ENCODE measurements around the gene DOK3.

DOK3 gene

GRCh38 chr5:177510567-177511053 lies 984 bp upstream of the DOK3 start:
- Histone ChIP-seq H3K27ac (no peak overlapping the region), H3K27me3 (no peaks in the 10 kb centered on the region), H3K36me3 (peaks cover 36 to 66% (median 51%) of the 10 kb centered on the region in 3 donors), H3K9me3 (no peaks in the 10 kb centered on the region), H3K4me1 (peaks cover 0 to 11% (median 4%) of the 10 kb centered on the region in 4 donors), H3K4me3 (no peak overlapping the region)
- DNase-seq: no peak
- TF ChIP-seq CTCF (IDR thresholded peaks at IDR 0.05): no peak
- intact Hi-C loops (cut with DNase I; ENCODE audit: low total_unique reads): no loop called here

DNA sequence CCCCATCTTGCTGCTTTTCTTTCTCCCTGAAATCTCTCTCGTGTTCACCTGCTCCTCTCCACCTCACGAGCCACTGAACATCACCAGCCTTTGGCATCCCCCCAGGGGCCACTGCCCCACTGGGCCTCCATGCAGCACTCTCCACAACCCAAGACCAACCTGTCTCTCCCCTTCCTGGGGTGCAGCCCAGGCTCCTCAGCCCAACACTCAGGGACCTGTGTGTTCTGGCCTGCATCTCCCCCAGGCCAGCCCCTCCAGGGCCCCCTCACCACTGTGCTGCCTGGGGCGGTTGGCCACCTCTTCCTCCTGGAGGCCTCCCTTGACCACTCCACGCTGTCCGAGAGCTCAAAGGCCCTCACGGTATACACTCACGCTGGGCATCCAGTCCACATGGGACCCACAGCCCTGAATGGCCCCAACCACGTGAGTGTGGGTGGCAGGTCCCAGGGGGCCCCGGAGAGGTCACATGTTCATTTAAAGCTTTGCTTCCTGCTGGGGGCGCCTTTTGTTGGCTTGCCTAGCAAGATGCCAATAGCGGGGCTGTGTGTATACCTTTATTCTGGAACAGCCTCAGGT lies 453 bp upstream of the DOK3 start:
- no peak overlapping the region for H3K27ac ChIP-seq
- no peak for DNase-seq
- no peak overlapping the region for H3K4me3 ChIP-seq
- no peaks in the 10 kb centered on the region for H3K27me3 ChIP-seq
- H3K9me3 ChIP-seq: no peaks in the 10 kb centered on the region
- TF ChIP-seq CTCF (IDR thresholded peaks at IDR 0.05): no peak
- intact Hi-C loops (cut with DNase I; ENCODE audit: low total_unique reads): no loop called here
- peaks cover 0 to 6% (median 0%) of the 10 kb centered on the region in 4 donors for H3K4me1 ChIP-seq
- peaks cover 36 to 61% (median 49%) of the 10 kb centered on the region in 3 donors for H3K36me3 ChIP-seq

- no peak for DNase-seq
- H3K36me3 ChIP-seq: peaks cover 31 to 48% (median 37%) of the 10 kb centered on the region in 3 donors
These were observed 789 bp downstream of the DOK3 start for GRCh38 chr5:177508837-177509236.

GRCh38 chr5:177508221-177508611 lies 1.4 kb downstream of the DOK3 start:
- Histone ChIP-seq H3K4me3 (peak overlapping the region; percentile 28 to 36), H3K9me3 (no peaks in the 10 kb centered on the region), H3K27me3 (no peaks in the 10 kb centered on the region), H3K27ac (no peak overlapping the region), H3K4me1 (no peaks in the 10 kb centered on the region), H3K36me3 (peaks cover 24 to 42% (median 31%) of the 10 kb centered on the region in 3 donors)
- TF ChIP-seq CTCF (IDR thresholded peaks at IDR 0.05): no peak
- no peak for DNase-seq
- intact Hi-C loops (cut with DNase I; ENCODE audit: low total_unique reads): no loop called here

More at GRCh38 chr5:177508837-177509236, 789 bp downstream of the DOK3 start:
- Histone ChIP-seq H3K4me3 (peak overlapping the region; percentile 28 to 36), H3K27me3 (no peaks in the 10 kb centered on the region), H3K4me1 (no peaks in the 10 kb centered on the region), H3K9me3 (no peaks in the 10 kb centered on the region), H3K27ac (no peak overlapping the region)
- TF ChIP-seq CTCF (IDR thresholded peaks at IDR 0.05): no peak
- intact Hi-C loops (cut with DNase I; ENCODE audit: low total_unique reads): no loop called here

- intact Hi-C loops (cut with DNase I; ENCODE audit: low total_unique reads): no loop called here
- Histone ChIP-seq H3K36me3 (peaks cover 19 to 37% (median 26%) of the 10 kb centered on the region in 3 donors), H3K4me3 (no peak overlapping the region), H3K4me1 (no peaks in the 10 kb centered on the region), H3K27me3 (no peaks in the 10 kb centered on the region), H3K9me3 (no peaks in the 10 kb centered on the region), H3K27ac (no peak overlapping the region)
- no peak for TF ChIP-seq CTCF (IDR thresholded peaks at IDR 0.05)
- no peak for DNase-seq
These were observed 1.9 kb downstream of the DOK3 start for GRCh38 chr5:177507596-177508220.
